Ovary (tissue), 9 donors: Measurements from ENCODE around the gene RIBC2. TPM values are rescaled to one million over a fixed set of nuclear protein-coding genes. Genes with fewer than 3 reads are reported as not detected.

Source experiments
- DNase-seq, 5 donors: peaks; one replicate each; pipeline ENCODE4 v3.0.0-alpha.2; 2019 to 2020
- H3K27ac ChIP-seq, 2 donors: fragments of 200-600 bp; one replicate each; pipeline versions ENCODE4 v1.5.1 to v1.8.0; 2019 to 2022
- H3K27me3 ChIP-seq: fragments of 200-600 bp; one replicate; pipeline ENCODE4 v1.8.0; 2022
- H3K36me3 ChIP-seq: fragments of 200-600 bp; sonication (generic); one replicate; pipeline ENCODE4 v1.5.1; 2019
- H3K4me1 ChIP-seq: one replicate; pipeline ENCODE4 v1.8.1; 2013; ENCODE audit warnings: mild to moderate bottlenecking, moderate library complexity; ENCODE audit not compliant: insufficient read depth
- H3K4me3 ChIP-seq: fragments of 200-600 bp; sonication (generic); one replicate; pipeline ENCODE4 v1.5.1; 2017
- H3K9me3 ChIP-seq, 2 donors: fragments of 200-600 bp in 1 of 2; sonication (generic) in 1 of 2; one replicate each; pipeline versions ENCODE4 v1.5.1 to v1.8.1; 2013 to 2019; ENCODE audit warnings: mild to moderate bottlenecking in 1 of 2, moderate library complexity in 1 of 2
- CTCF ChIP-seq, 3 donors: fragments of 450-650 bp in 2 of 3; fragments of 200-600 bp in 1 of 3; IDR thresholded peaks; one replicate each; pipeline versions ENCODE4 v1.5.1 to v1.8.0; 2016 to 2022; ENCODE audit warnings: antibody characterized with exemption in 3 of 3, mild to moderate bottlenecking in 1 of 3
- EP300 ChIP-seq: sonication (generic); formaldehyde crosslinking; IDR thresholded peaks from one replicate; pipeline ENCODE4 v1.6.1; 2017; ENCODE audit warnings: antibody characterized with exemption
- POLR2A ChIP-seq: fragments of 450-650 bp; IDR thresholded peaks from one replicate; pipeline ENCODE4 v1.6.1; 2017; ENCODE audit warnings: antibody characterized with exemption, mild to moderate bottlenecking, moderate library complexity
- WGBS, 3 donors: extraction: QIAGEN DNeasy Blood & Tissue Kit in 1 of 3; methylation state at CpG; one replicate each; pipeline versions ENCODE4 v1.1.5 to v1.1.7; 2013 to 2017; 5-methylcytosine and 5-hydroxymethylcytosine counted together
- intact Hi-C, 4 donors: fragments of 100-400 bp; cut with DNase I; formaldehyde crosslinking; loops; one replicate each; pipeline versions ENCODE4 v1.11.0 to v1.15.1; 2022 to 2023
- polyA plus RNA-seq, 2 donors: library from polyadenylated mRNA; stranded (reverse); fragments of 200-250 nt in 1 of 2; fragments of 350-450 nt in 1 of 2; fragmentation: Illumina TruSeq in 1 of 2; extraction: RNeasy Lipid Tissue Mini Kit (QIAGEN cat#74804) in 1 of 2; gene quantifications; one replicate each; pipeline ENCODE4 v1.2.3, GENCODE V29; 2013 to 2014
- total RNA-seq, 7 donors: library from RNA; depleted of rRNA in 2 of 7; stranded (reverse); fragments of >200 nt in 2 of 7; fragmentation: NEBNext Ultra II Directional in 3 of 7; extraction: Animal tissue kit (Norgen Biotek cat#: 25700) in 3 of 7; gene quantifications; one replicate each; pipeline versions ENCODE4 v1.1.0 to v1.2.4, GENCODE V29; 2016 to 2023
- donor health status: DM: no; HTN: no; CAD: no; lungs with moderate emphysema.
- donor health status: DM: no; HTN: no; CAD: no.
- donor health status: Bipolar disorder and iron deficiency.
- donor health status: DM: yes; HTN: yes; CAD: no.
- donor health status: DM: no; HTN: no; CAD: no.
- donor health status: DM: yes; HTN: yes; CAD: no.

Gene RIBC2
- total and polyA plus RNA-seq, 9 donors = 0.25 to 7.5 (median 0.97) TPM; not detected in 1

GRCh38 chr22:45456811-45457210, 43.3 kb downstream of the RIBC2 start:
- H3K9me3 ChIP-seq = no peaks in the 10 kb centered on the region
- no peaks in the 10 kb centered on the region for H3K36me3 ChIP-seq
- WGBS, 3 donors = 84 to 88% (median 85%) methylated on average over 8 of the region's 8 CpGs
- H3K4me3 ChIP-seq = no peak overlapping the region
- H3K27ac ChIP-seq = no peak overlapping the region
- no peaks in the 10 kb centered on the region for H3K27me3 ChIP-seq
- DNase-seq = peak in 1 of 5 donors; percentile 26
- TF ChIP-seq CTCF (IDR thresholded peaks at IDR 0.05) (no peak), EP300 (no peak), POLR2A (no peak)
- intact Hi-C loops = loop anchor here in 1 of 4 donors (10.0 kb wide), 1 partner anchor 48 kb away; the partner anchor contains the start of gene FBLN1
- peaks cover 4% of the 10 kb centered on the region for H3K4me1 ChIP-seq

- TF ChIP-seq EP300 (no peak), POLR2A (no peak), CTCF (IDR thresholded peaks at IDR 0.05) (no peak)
- DNase-seq = peak in 1 of 5 donors; percentile 1
- intact Hi-C loops = loop anchor here in 2 of 4 donors (2.0 to 10.0 kb wide), 2 partner anchors 14 to 46 kb away; partner anchors contain the start of gene FBLN1 (in 1 of the 2)
- Histone ChIP-seq H3K4me3 (no peak overlapping the region), H3K36me3 (no peaks in the 10 kb centered on the region), H3K27ac (no peak overlapping the region), H3K27me3 (no peaks in the 10 kb centered on the region), H3K9me3 (no peaks in the 10 kb centered on the region), H3K4me1 (peaks cover 4% of the 10 kb centered on the region)
- 96 to 97% (median 97%) methylated on average over 13 of the region's 13 CpGs for WGBS, 3 donors
These were observed 45.0 kb downstream of the RIBC2 start for GRCh38 chr22:45458532-45458931.

GRCh38 chr22:45459235-45459634, 45.7 kb downstream of the RIBC2 start:
- H3K27me3 ChIP-seq = no peaks in the 10 kb centered on the region
- TF ChIP-seq EP300 = no peak
- no peak for TF ChIP-seq CTCF (IDR thresholded peaks at IDR 0.05)
- TF ChIP-seq POLR2A = no peak
- no peaks in the 10 kb centered on the region for H3K9me3 ChIP-seq
- no peak overlapping the region for H3K27ac ChIP-seq
- 89 to 91% (median 90%) methylated on average over 8 of the region's 8 CpGs for WGBS, 3 donors
- peaks cover 4% of the 10 kb centered on the region for H3K4me1 ChIP-seq
- no peaks in the 10 kb centered on the region for H3K36me3 ChIP-seq
- H3K4me3 ChIP-seq = no peak overlapping the region
- intact Hi-C loops = loop anchor here in 2 of 4 donors (2.0 to 10.0 kb wide), 2 partner anchors 14 to 46 kb away; partner anchors contain the start of gene FBLN1 (in 1 of the 2)
- peak in 1 of 5 donors; percentile 11 for DNase-seq

- H3K4me3 ChIP-seq = no peak overlapping the region
- DNase-seq = peak; percentile 63 to 83 (median 79)
- H3K4me1 ChIP-seq = peaks cover 4% of the 10 kb centered on the region
- H3K9me3 ChIP-seq = no peaks in the 10 kb centered on the region
- intact Hi-C loops = no loop called here
- 26 to 32% (median 31%) methylated on average over 14 of the region's 14 CpGs for WGBS, 3 donors
- peak overlapping the region in 1 of 2 donors; percentile 66 for H3K27ac ChIP-seq
- H3K27me3 ChIP-seq = no peaks in the 10 kb centered on the region
- no peak for TF ChIP-seq EP300
- peak in 1 of 3 donors; percentile 30 for TF ChIP-seq CTCF (IDR thresholded peaks at IDR 0.05)
- H3K36me3 ChIP-seq = no peaks in the 10 kb centered on the region
These were observed 47.0 kb downstream of the RIBC2 start for GRCh38 chr22:45460288-45461109.
